Lung (tissue), 12 donors: ENCODE measurements around the gene HMGXB4. TPM values are rescaled to one million over a fixed set of nuclear protein-coding genes. Genes with fewer than 3 reads are reported as not detected.

Experiments
- ATAC-seq: fragments of 200-7000 bp; cut with Tn5 transposase; one replicate; pipeline ENCODE4 v1.9.1; 2020; ENCODE audit warnings: moderate number of reproducible peaks; ENCODE audit not compliant: insufficient read depth, low FRiP score
- DNase-seq, 3 donors: peaks; one replicate each; pipeline ENCODE4 v3.0.0-alpha.2; 2013 to 2017
- H3K27ac ChIP-seq, 2 donors: one replicate each; pipeline ENCODE4 v1.5.1; 2013; ENCODE audit warnings: mild to moderate bottlenecking in 2 of 2, moderate library complexity in 2 of 2, control low read depth in 1 of 2, inconsistent platforms in 1 of 2, low read depth in 1 of 2, low read length in 1 of 2
- H3K27me3 ChIP-seq, 3 donors: one replicate each; pipeline ENCODE4 v1.5.1; 2013; ENCODE audit warnings: low read length in 2 of 3; ENCODE audit not compliant: control insufficient read depth in 3 of 3, insufficient read depth in 3 of 3
- H3K36me3 ChIP-seq, 4 donors: one replicate each; pipeline ENCODE4 v1.5.1; 2013; ENCODE audit warnings: low read length in 4 of 4, mild to moderate bottlenecking in 1 of 4, moderate library complexity in 1 of 4; ENCODE audit not compliant: control insufficient read depth in 4 of 4, insufficient read depth in 4 of 4
- H3K4me1 ChIP-seq, 5 donors: one replicate each; pipeline ENCODE4 v1.5.1; 2013; ENCODE audit warnings: low read length in 5 of 5, mild to moderate bottlenecking in 2 of 5, moderate library complexity in 1 of 5; ENCODE audit not compliant: control insufficient read depth in 5 of 5, insufficient read depth in 5 of 5
- H3K4me3 ChIP-seq: one replicate; pipeline ENCODE4 v1.5.1; 2013; ENCODE audit warnings: mild to moderate bottlenecking, control low read depth, moderate library complexity
- H3K9ac ChIP-seq, 2 donors: one replicate each; pipeline ENCODE4 v1.5.1; 2013; ENCODE audit warnings: low read length in 2 of 2, control low read depth in 1 of 2; ENCODE audit not compliant: insufficient read depth in 1 of 2
- H3K9me3 ChIP-seq, 4 donors: one replicate each; pipeline ENCODE4 v1.5.1; 2013; ENCODE audit warnings: low read length in 3 of 4, mild to moderate bottlenecking in 1 of 4, moderate library complexity in 1 of 4; ENCODE audit not compliant: control insufficient read depth in 4 of 4, insufficient read depth in 3 of 4
- WGBS, 2 donors: extraction: QIAGEN DNeasy Blood & Tissue Kit; methylation state at CpG; one replicate each; pipeline ENCODE4 v1.1.7; 2013; 5-methylcytosine and 5-hydroxymethylcytosine counted together
- polyA plus RNA-seq, 2 donors: library from polyadenylated mRNA; stranded (reverse); fragments of 200-250 nt; gene quantifications; one replicate each; pipeline ENCODE4 v1.2.1, GENCODE V29; 2013
- total RNA-seq, 2 donors: library from RNA; depleted of rRNA in 1 of 2; stranded (reverse); fragments of >200 nt in 1 of 2; gene quantifications; one replicate each; pipeline ENCODE4 v1.2.1, GENCODE V29; 2014 to 2021
- TF ChIP-seq, protein P1 (sequence below): IDR thresholded peaks from 2 replicates; pipeline ENCODE4 v1.5.1; 2012; ENCODE audit warnings: mild to moderate bottlenecking; ENCODE audit errors: control extremely low read depth, extremely low read depth
- donor health status: control.
- donor health status: control.
- donor health status: Bipolar disorder and iron deficiency.
- donor health status: healthy.
- donor health status: DM: yes; HTN: yes; CAD: no.

Gene HMGXB4
- total and polyA plus RNA-seq, 4 donors, result 7.6 to 24.5 (median 12.3) TPM

DNA sequence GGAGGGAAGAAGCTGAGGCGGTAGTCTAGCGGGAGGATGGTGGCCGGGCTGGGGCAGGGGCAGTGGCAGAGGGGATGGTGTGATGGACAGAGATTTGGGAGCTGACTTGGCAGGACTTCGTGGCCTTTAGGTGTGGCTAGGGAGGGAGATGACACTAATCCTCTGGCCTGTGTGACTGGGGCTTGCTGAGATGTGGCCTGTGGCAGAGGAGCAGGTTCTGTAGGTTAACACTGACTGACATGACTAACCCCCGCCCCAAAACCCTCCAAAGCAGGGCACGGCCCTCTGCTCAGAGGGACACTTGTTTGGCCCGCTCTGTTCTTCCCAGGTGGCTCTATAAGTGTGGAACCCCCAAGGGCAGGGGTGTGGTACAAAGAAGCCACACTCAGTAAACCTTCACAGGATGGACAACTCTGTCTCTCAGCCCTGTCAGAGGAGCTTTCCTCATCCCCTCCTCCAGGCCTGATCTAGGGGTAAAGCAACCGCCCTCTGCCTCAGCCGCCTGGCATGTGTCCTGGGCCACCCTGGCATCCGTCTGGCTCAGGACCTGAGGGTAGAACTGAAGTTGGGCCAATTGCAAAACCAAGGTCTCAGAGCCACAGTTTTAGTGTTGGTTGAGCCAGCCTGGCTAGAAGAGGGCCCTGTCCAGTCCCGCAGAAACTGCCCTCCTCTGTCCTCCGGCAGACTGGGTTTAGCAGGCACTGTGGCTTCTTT lies 58.0 kb downstream of the HMGXB4 start:
- WGBS, 2 donors, result 90 to 91% methylated on average over 12 of the region's 12 CpGs

DNA sequence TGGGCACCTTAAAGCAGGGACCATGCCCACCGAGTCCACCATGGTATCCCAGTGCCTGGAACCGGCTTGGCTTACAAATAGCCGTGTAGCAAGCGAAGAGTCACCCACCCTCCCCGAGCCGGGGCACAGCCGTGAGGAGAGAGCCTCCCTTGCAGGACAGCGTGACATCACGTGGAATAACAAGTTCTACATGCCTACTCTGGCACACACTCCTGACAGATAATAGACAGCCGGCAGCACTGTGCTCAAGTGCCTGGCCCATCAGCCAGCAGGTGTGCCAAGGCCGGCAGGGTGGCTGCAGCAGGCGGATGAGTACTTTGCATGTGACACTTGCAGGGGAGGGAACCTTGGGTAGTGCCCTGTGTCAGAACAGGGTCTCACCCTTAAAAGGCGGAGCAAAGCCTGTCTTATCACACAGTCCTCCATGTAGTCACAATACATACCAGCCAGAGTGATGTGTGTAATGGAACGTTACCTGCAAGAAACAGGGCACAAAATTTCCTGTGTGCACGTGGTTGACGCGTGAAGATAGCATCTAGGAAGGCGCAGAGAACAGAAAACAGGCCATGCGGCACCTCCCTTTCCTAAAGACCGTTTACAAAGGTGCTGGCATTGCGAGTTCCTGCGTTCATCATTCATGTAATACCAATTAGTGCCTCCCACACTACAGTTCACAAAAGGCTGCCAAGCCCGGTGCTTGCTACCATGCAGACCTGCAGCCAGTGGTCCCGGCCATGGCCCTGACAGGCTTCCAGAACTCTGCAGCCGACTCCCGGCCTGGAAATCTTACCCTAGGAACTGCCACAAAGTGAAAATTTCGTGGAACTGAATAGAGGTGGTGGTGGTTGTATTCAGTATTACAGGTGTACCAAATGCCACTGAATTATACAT lies 58.8 kb downstream of the HMGXB4 start:
- WGBS, 2 donors, result 81 to 95% methylated on average over 27 of the region's 27 CpGs
- ATAC-seq (no peak), DNase-seq (no peak)
- Histone ChIP-seq H3K4me1 (peaks cover 0 to 25% (median 3%) of the 10 kb centered on the region in 5 donors), H3K27me3 (no peaks in the 10 kb centered on the region), H3K27ac (peak overlapping the region in 1 of 2 donors; percentile 93), H3K36me3 (peaks cover 0 to 36% (median 13%) of the 10 kb centered on the region in 4 donors), H3K9ac (no peak overlapping the region), H3K4me3 (no peak overlapping the region), H3K9me3 (no peaks in the 10 kb centered on the region)
- TF ChIP-seq, protein P1, sequence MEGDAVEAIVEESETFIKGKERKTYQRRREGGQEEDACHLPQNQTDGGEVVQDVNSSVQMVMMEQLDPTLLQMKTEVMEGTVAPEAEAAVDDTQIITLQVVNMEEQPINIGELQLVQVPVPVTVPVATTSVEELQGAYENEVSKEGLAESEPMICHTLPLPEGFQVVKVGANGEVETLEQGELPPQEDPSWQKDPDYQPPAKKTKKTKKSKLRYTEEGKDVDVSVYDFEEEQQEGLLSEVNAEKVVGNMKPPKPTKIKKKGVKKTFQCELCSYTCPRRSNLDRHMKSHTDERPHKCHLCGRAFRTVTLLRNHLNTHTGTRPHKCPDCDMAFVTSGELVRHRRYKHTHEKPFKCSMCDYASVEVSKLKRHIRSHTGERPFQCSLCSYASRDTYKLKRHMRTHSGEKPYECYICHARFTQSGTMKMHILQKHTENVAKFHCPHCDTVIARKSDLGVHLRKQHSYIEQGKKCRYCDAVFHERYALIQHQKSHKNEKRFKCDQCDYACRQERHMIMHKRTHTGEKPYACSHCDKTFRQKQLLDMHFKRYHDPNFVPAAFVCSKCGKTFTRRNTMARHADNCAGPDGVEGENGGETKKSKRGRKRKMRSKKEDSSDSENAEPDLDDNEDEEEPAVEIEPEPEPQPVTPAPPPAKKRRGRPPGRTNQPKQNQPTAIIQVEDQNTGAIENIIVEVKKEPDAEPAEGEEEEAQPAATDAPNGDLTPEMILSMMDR, result no peak

More for the DNA sequence above, 58.0 kb downstream of the HMGXB4 start:
- TF ChIP-seq, protein P1, result no peak
- H3K36me3 ChIP-seq, result peaks cover 0 to 37% (median 13%) of the 10 kb centered on the region in 4 donors
- no peaks in the 10 kb centered on the region for H3K27me3 ChIP-seq
- peaks cover 0 to 28% (median 3%) of the 10 kb centered on the region in 5 donors for H3K4me1 ChIP-seq
- DNase-seq, result no peak
- H3K9ac ChIP-seq, result no peak overlapping the region
- H3K9me3 ChIP-seq, result no peaks in the 10 kb centered on the region
- H3K4me3 ChIP-seq, result no peak overlapping the region
- H3K27ac ChIP-seq, result peak overlapping the region in 1 of 2 donors; percentile 93
- ATAC-seq, result no peak

DNA sequence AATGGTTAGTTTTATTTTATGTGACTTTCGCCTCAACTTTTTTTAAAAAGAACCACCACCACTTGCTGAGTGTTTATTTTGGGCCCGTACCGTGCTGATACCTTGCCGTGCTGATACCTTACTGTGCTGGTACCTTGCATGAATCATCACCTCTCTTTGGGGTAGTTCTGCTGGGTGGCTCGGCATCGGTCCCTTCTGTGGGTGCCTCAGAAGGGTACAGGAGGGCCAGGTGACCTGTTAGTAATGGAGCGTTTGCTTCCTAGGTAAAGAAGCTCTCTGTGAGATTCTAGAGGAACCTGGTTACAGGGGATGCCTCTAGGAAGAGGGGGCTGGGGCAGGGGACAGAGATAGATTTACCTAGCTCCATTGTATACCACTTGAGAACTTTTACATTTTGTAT lies 59.5 kb downstream of the HMGXB4 start:
- no peak for DNase-seq
- Histone ChIP-seq H3K27me3 (no peaks in the 10 kb centered on the region), H3K36me3 (peaks cover 0 to 36% (median 13%) of the 10 kb centered on the region in 4 donors), H3K9ac (no peak overlapping the region), H3K27ac (peak overlapping the region in 1 of 2 donors; percentile 71), H3K9me3 (no peaks in the 10 kb centered on the region), H3K4me3 (no peak overlapping the region), H3K4me1 (peaks cover 0 to 25% (median 3%) of the 10 kb centered on the region in 5 donors)
- WGBS, 2 donors, result 94% methylated on average over 7 of the region's 7 CpGs
- no peak for ATAC-seq
- TF ChIP-seq, protein P1, result no peak
